ENCODE measurements around the gene ANKRD42.

GRCh38 chr11:83174008-83174407, 19.5 kb upstream of the ANKRD42 start:
- no peak for TF ChIP-seq CTCF (IDR thresholded peaks at IDR 0.05; ENCODE audit: extremely low read depth in 1 of 2, insufficient read depth in 1 of 2, low read depth in 1 of 2, low read length in 2 of 2)
- no peak for TF ChIP-seq EZH2 (IDR thresholded peaks at IDR 0.05; ENCODE audit: borderline replicate concordance, low read depth, low read length, severe bottlenecking)
- no peak for TF ChIP-seq POLR2AphosphoS5 (IDR thresholded peaks at IDR 0.05; ENCODE audit: insufficient read depth, low read depth, low read length)
- TF ChIP-seq MAX (IDR thresholded peaks at IDR 0.05; ENCODE audit: insufficient read depth, insufficient read length) = no peak
- TF ChIP-seq POLR2A (IDR thresholded peaks at IDR 0.05; ENCODE audit: low read depth, low read length) = no peak
- TF ChIP-seq JUN (IDR thresholded peaks at IDR 0.05; ENCODE audit: borderline replicate concordance, insufficient read depth, insufficient read length, low read depth) = no peak
- no peak for TF ChIP-seq MYC (IDR thresholded peaks at IDR 0.05; ENCODE audit: low read depth, low read length)
- TF ChIP-seq FOS (IDR thresholded peaks at IDR 0.05; ENCODE audit: borderline replicate concordance, insufficient read depth, low read length) = no peak
- no peak for TF ChIP-seq GATA2 (IDR thresholded peaks at IDR 0.05; ENCODE audit: insufficient read depth, insufficient read length, low read depth, low read length)
